B cell (primary cell): ENCODE measurements around the gene ABR. TPM values are rescaled to one million over a fixed set of nuclear protein-coding genes. Genes with fewer than 3 reads are reported as not detected.

ENCODE experiments used
- ATAC-seq: fragments of 200-7000 bp; cut with Tn5 transposase; one replicate; pipeline ENCODE4 v1.10.0; 2021; ENCODE audit warnings: low read depth, mild to moderate bottlenecking, moderate number of reproducible peaks, moderate library complexity
- CTCF ChIA-PET: fragments of 350-600 bp; sonication (Branson Sonifier 250); formaldehyde crosslinking; loops from one replicate; lab custom pipeline; 2021; ENCODE audit warnings: antibody characterized with exemption, inconsistent platforms; lab: Charles Lee
- POLR2A ChIA-PET: fragments of 350-600 bp; sonication (Branson Sonifier 250); formaldehyde crosslinking; loops from one replicate; lab custom pipeline; 2021; ENCODE audit warnings: antibody characterized with exemption; lab: Charles Lee
- DNase-seq: peaks from one replicate; pipeline ENCODE4 v3.0.0; 2013
- H2AFZ ChIP-seq: 2 replicates; pipeline ENCODE4 v1.6.1; 2012; ENCODE audit warnings: mild to moderate bottlenecking, low read depth, low read length; ENCODE audit not compliant: insufficient read depth, poor library complexity, severe bottlenecking
- H3K27ac ChIP-seq, 2 donors: 1 replicate in 1 of 2; 2 replicates in 1 of 2; pipeline ENCODE4 v1.5.1; 2012 to 2013; ENCODE audit warnings: low read length in 2 of 2, mild to moderate bottlenecking in 2 of 2, moderate library complexity in 1 of 2
- H3K27me3 ChIP-seq, 4 experiments: fragments of 200-600 bp in 1 of 4; sonication (generic) in 1 of 4; replicated peaks in 1 of 4; 1 replicate in 2 of 4; 2 replicates in 2 of 4; pipeline versions ENCODE4 v1.6.1 to v1.7.0; 2013 to 2016; ENCODE audit warnings: low read length in 3 of 4, mild to moderate bottlenecking in 2 of 4, mixed read lengths in 1 of 4, moderate library complexity in 1 of 4; ENCODE audit not compliant: insufficient read depth in 4 of 4, control insufficient read depth in 3 of 4; ENCODE audit errors: control extremely low read depth in 1 of 4
- H3K36me3 ChIP-seq, 2 experiments: replicated peaks in 1 of 2; 1 replicate in 1 of 2; 2 replicates in 1 of 2; pipeline versions ENCODE4 v1.6.1 to v1.7.1; 2013; ENCODE audit warnings: low read length in 1 of 2; ENCODE audit not compliant: insufficient read depth in 2 of 2, control insufficient read depth in 1 of 2; ENCODE audit errors: control extremely low read depth in 1 of 2, extremely low read depth in 1 of 2
- H3K4me1 ChIP-seq, 2 donors: fragments of 200-600 bp in 1 of 2; sonication (generic) in 1 of 2; 1 replicate in 1 of 2; 2 replicates in 1 of 2; pipeline versions ENCODE4 v1.5.1 to v1.6.1; 2013 to 2017; ENCODE audit warnings: low read length in 2 of 2; ENCODE audit not compliant: control insufficient read depth in 2 of 2, insufficient read depth in 2 of 2
- H3K4me2 ChIP-seq: replicated peaks from 2 replicates; pipeline ENCODE3; 2012; ENCODE audit warnings: mild to moderate bottlenecking, low read depth, low read length; ENCODE audit not compliant: poor library complexity, severe bottlenecking
- H3K4me3 ChIP-seq, 5 experiments: fragments of 200-600 bp in 1 of 5; sonication (generic) in 1 of 5; 1 replicate in 3 of 5; 2 replicates in 2 of 5; pipeline versions ENCODE4 v1.5.1 to v1.7.0; 2011 to 2016; ENCODE audit warnings: low read length in 4 of 5, mild to moderate bottlenecking in 4 of 5, low read depth in 2 of 5, control low read depth in 1 of 5, moderate library complexity in 1 of 5; ENCODE audit not compliant: insufficient read depth in 1 of 5; ENCODE audit errors: control extremely low read depth in 1 of 5, extremely low read depth in 1 of 5
- H3K79me2 ChIP-seq: fragments of 200-600 bp; sonication (generic); one replicate; pipeline ENCODE4 v1.6.0; 2016; ENCODE audit warnings: low read length; ENCODE audit not compliant: control insufficient read depth, insufficient read depth
- H3K9ac ChIP-seq: fragments of 200-600 bp; sonication (generic); 2 replicates; pipeline ENCODE4 v1.6.1; 2017; ENCODE audit warnings: mild to moderate bottlenecking, low read length, moderate library complexity
- H3K9me3 ChIP-seq, 3 donors: one replicate each; pipeline versions ENCODE4 v1.6.1 to v1.7.1; 2013; ENCODE audit warnings: low read length in 2 of 3; ENCODE audit not compliant: control insufficient read depth in 2 of 3, insufficient read depth in 1 of 3; ENCODE audit errors: control extremely low read depth in 1 of 3
- H4K20me1 ChIP-seq: 2 replicates; pipeline ENCODE4 v1.6.0; 2012; ENCODE audit warnings: mild to moderate bottlenecking, low read length; ENCODE audit not compliant: insufficient read depth, control insufficient read depth, poor library complexity, severe bottlenecking
- H3K27ac Mint-ChIP-seq: one replicate; pipeline ENCODE4 v1.8.0; 2021; ENCODE audit warnings: mixed read lengths
- H3K27me3 Mint-ChIP-seq: one replicate; pipeline ENCODE4 v1.8.0; 2021; ENCODE audit warnings: mixed read lengths
- H3K4me1 Mint-ChIP-seq: one replicate; pipeline ENCODE4 v1.8.0; 2021; ENCODE audit warnings: mixed read lengths
- H3K4me3 Mint-ChIP-seq: one replicate; pipeline ENCODE4 v1.8.0; 2021; ENCODE audit warnings: mixed read lengths
- H3K9me3 Mint-ChIP-seq: one replicate; pipeline ENCODE4 v1.8.0; 2022; ENCODE audit warnings: mixed read lengths; ENCODE audit not compliant: insufficient read depth
- CTCF ChIP-seq: fragments of 200-600 bp; IDR thresholded peaks from one replicate; pipeline ENCODE4 v1.8.0; 2022; ENCODE audit warnings: antibody characterized with exemption, mild to moderate bottlenecking
- EZH2 ChIP-seq: IDR thresholded peaks from 2 replicates; pipeline ENCODE4 v1.6.1; 2012; ENCODE audit warnings: borderline replicate concordance, low read depth, mild to moderate bottlenecking, moderate library complexity, low read length; ENCODE audit not compliant: insufficient read depth, poor library complexity, severe bottlenecking
- WGBS: methylation state at CpG from one replicate; pipeline ENCODE4 v1.1.5; 2013; ENCODE audit warnings: missing lambda C conversion rate; ENCODE audit not compliant: insufficient coverage; 5-methylcytosine and 5-hydroxymethylcytosine counted together
- intact Hi-C: fragments of 100-400 bp; cut with micrococcal nuclease; formaldehyde crosslinking; loops from one replicate; pipeline ENCODE4 v1.10.0; 2022
- polyA plus RNA-seq: library from polyadenylated mRNA; depleted of rRNA; stranded (reverse); fragments of >200 nt; gene quantifications from 2 replicates; pipeline ENCODE4 v1.2.3, GENCODE V29; 2012
- total RNA-seq, 2 donors: library from RNA; stranded (reverse); fragments of 120-200 nt in 1 of 2; gene quantifications; 1 replicate in 1 of 2; 2 replicates in 1 of 2; pipeline versions ENCODE4 v1.2.3 to v1.2.4, GENCODE V29; 2013 to 2022

The ABR gene
- total and polyA plus RNA-seq, 2 donors (not counting 1 experiment from before 2014, with no cell fraction given): 79.8 to 262 TPM

GRCh38 chr17:965311-965989, 214.3 kb downstream of the ABR start:
- Mint-ChIP-seq H3K4me3 (no peak overlapping the region), H3K4me1 (no peaks in the 10 kb centered on the region), H3K9me3 (no peaks in the 10 kb centered on the region), H3K27ac (no peak overlapping the region), H3K27me3 (peaks cover 38% of the 10 kb centered on the region)
- Histone ChIP-seq H3K4me2 (no peak overlapping the region), H3K36me3 (no peaks in the 10 kb centered on the region), H3K27ac (no peak overlapping the region), H2AFZ (no peak overlapping the region), H3K27me3 (peaks cover 0 to 6% (median 0%) of the 10 kb centered on the region in 4 experiments), H3K4me3 (no peak overlapping the region), H3K9ac (no peak overlapping the region), H4K20me1 (no peaks in the 10 kb centered on the region), H3K79me2 (no peaks in the 10 kb centered on the region), H3K9me3 (no peaks in the 10 kb centered on the region), H3K4me1 (no peaks in the 10 kb centered on the region)
- ATAC-seq: no peak
- TF ChIP-seq CTCF (no peak), EZH2 (no peak)
- ChIA-PET POLR2A (no interaction called here), CTCF (interaction anchor here (0.8 kb wide), 1 partner anchor 12 kb away, joined by 3 read pairs; no protein-coding TSS in a partner anchor)
- DNase-seq: no peak
- 74% methylated on average over 7 of the region's 12 CpGs for WGBS
- intact Hi-C loops: no loop called here

GRCh38 chr17:964876-965275, 214.9 kb downstream of the ABR start:
- H3K27ac Mint-ChIP-seq: no peak overlapping the region
- no peaks in the 10 kb centered on the region for H3K9me3 Mint-ChIP-seq
- H3K27me3 ChIP-seq: peaks cover 0 to 6% (median 0%) of the 10 kb centered on the region in 4 experiments
- ChIA-PET POLR2A (no interaction called here), CTCF (no interaction called here)
- H3K4me1 Mint-ChIP-seq: no peaks in the 10 kb centered on the region
- 68% methylated on average over 9 of the region's 14 CpGs for WGBS
- H4K20me1 ChIP-seq: no peaks in the 10 kb centered on the region
- H3K9ac ChIP-seq: no peak overlapping the region
- no peaks in the 10 kb centered on the region for H3K4me1 ChIP-seq
- no peak for ATAC-seq
- H3K27me3 Mint-ChIP-seq: peaks cover 32% of the 10 kb centered on the region
- no peak overlapping the region for H3K4me2 ChIP-seq
- no peak overlapping the region for H2AFZ ChIP-seq
- no peak for DNase-seq
- H3K36me3 ChIP-seq: no peaks in the 10 kb centered on the region
- no peaks in the 10 kb centered on the region for H3K9me3 ChIP-seq
- H3K79me2 ChIP-seq: no peaks in the 10 kb centered on the region
- intact Hi-C loops: no loop called here
- no peak overlapping the region for H3K4me3 ChIP-seq
- no peak overlapping the region for H3K4me3 Mint-ChIP-seq
- TF ChIP-seq EZH2: no peak
- TF ChIP-seq CTCF: no peak
- no peak overlapping the region for H3K27ac ChIP-seq
